PC-3 (cell line): ENCODE measurements around the gene SUSD2.

ENCODE experiments used
- CTCF ChIP-seq: fragments of 300-600 bp; sonication (generic); conservative IDR thresholded peaks from 2 replicates; pipeline ENCODE4 v1.5.1; 2017; ENCODE audit warnings: antibody characterized with exemption, low read depth, mild to moderate bottlenecking, low read length
- EZH2 ChIP-seq: fragments of 300-600 bp; sonication (generic); IDR thresholded peaks from one replicate; pipeline ENCODE4 v1.6.1; 2017; ENCODE audit warnings: antibody characterized with exemption, mild to moderate bottlenecking, low read length; ENCODE audit not compliant: unreplicated experiment
- EZH2phosphoT487 ChIP-seq: fragments of 300-600 bp; sonication (generic); IDR thresholded peaks from 2 replicates; pipeline ENCODE4 v1.6.1; 2018; ENCODE audit warnings: mild to moderate bottlenecking, antibody characterized with exemption, low read length, borderline replicate concordance

DNA sequence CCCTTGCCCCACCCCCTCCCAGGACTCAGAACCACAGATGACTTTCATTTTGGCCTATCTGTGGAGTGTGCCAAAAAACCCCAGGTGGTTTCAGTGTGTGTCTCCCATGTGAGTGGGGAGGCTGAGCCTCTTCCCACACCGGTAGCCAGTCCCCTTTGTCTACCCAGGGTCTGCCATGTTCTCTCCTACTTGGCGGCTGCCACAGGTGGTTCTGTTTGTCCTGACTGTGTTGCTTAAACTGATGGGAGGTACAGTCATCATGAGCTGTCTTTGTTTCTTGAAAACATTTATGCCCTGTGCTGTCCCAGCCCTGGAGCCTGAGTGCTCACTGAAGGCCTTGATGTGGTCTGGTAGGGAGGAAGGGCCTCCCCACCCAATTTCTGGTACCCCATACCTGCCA lies 39.7 kb upstream of the SUSD2 start:
- TF ChIP-seq CTCF = no peak
- no peak for TF ChIP-seq EZH2phosphoT487
- TF ChIP-seq EZH2 = no peak
